ENCODE results near the gene ITPKC.

ITPKC gene

GRCh38 chr19:40716482-40717324 is at the start of gene ITPKC, which contains the start of gene COQ8B:
Gene ITPKC, plus strand, starts transcription at chr19:40717112. Its CDS starts 24 bp downstream, at chr19:40717136.
Gene COQ8B, minus strand, starts transcription at chr19:40716886. Its CDS starts 2,254 bp downstream, at chr19:40714632.
- Histone ChIP-seq H3K36me3 (ENCODE audit: control insufficient read depth, insufficient read depth, low read length) (peaks cover 12% of the 10 kb centered on the region), H3K4me1 (ENCODE audit: control insufficient read depth, insufficient read depth, low read length) (peaks cover 12% of the 10 kb centered on the region)

GRCh38 chr19:40667602-40668001 is 49.3 kb upstream of the ITPKC start:
- Histone ChIP-seq H3K9ac (ENCODE audit: low read depth, low read length) (no peak overlapping the region), H3K27me3 (ENCODE audit: control insufficient read depth, insufficient read depth, low read length) (no peaks in the 10 kb centered on the region), H3K36me3 (ENCODE audit: control insufficient read depth, insufficient read depth, low read length) (peaks cover 57% of the 10 kb centered on the region), H3K27ac (ENCODE audit: low read depth, low read length) (no peak overlapping the region), H3K4me1 (ENCODE audit: control insufficient read depth, insufficient read depth, low read length) (no peaks in the 10 kb centered on the region), H3K4me3 (ENCODE audit: low read depth, low read length) (no peak overlapping the region), H3K9me3 (ENCODE audit: control insufficient read depth, insufficient read depth, low read length) (no peaks in the 10 kb centered on the region)

More at GRCh38 chr19:40716482-40717324, at the start of gene ITPKC, which contains the start of gene COQ8B:
- Histone ChIP-seq H3K9me3 (ENCODE audit: control insufficient read depth, insufficient read depth, low read length) (no peaks in the 10 kb centered on the region), H3K4me3 (ENCODE audit: low read depth, low read length) (peak within 1 kb of the TSS; percentile 96), H3K27me3 (ENCODE audit: control insufficient read depth, insufficient read depth, low read length) (no peaks in the 10 kb centered on the region), H3K27ac (ENCODE audit: low read depth, low read length) (peak within 1 kb of the TSS; percentile 93), H3K9ac (ENCODE audit: low read depth, low read length) (peak within 1 kb of the TSS; percentile 87)

- no peaks in the 10 kb centered on the region for H3K9me3 ChIP-seq (ENCODE audit: control insufficient read depth, insufficient read depth, low read length)
These were observed 47.8 kb upstream of the ITPKC start for GRCh38 chr19:40668991-40669614.

GRCh38 chr19:40671404-40671803 is 45.5 kb upstream of the ITPKC start:
- Histone ChIP-seq H3K4me3 (ENCODE audit: low read depth, low read length) (no peak overlapping the region), H3K27ac (ENCODE audit: low read depth, low read length) (no peak overlapping the region), H3K27me3 (ENCODE audit: control insufficient read depth, insufficient read depth, low read length) (no peaks in the 10 kb centered on the region), H3K9ac (ENCODE audit: low read depth, low read length) (no peak overlapping the region), H3K36me3 (ENCODE audit: control insufficient read depth, insufficient read depth, low read length) (peaks cover 89% of the 10 kb centered on the region), H3K4me1 (ENCODE audit: control insufficient read depth, insufficient read depth, low read length) (no peaks in the 10 kb centered on the region), H3K9me3 (ENCODE audit: control insufficient read depth, insufficient read depth, low read length) (no peaks in the 10 kb centered on the region)

More at GRCh38 chr19:40668991-40669614, 47.8 kb upstream of the ITPKC start:
- Histone ChIP-seq H3K27me3 (ENCODE audit: control insufficient read depth, insufficient read depth, low read length) (no peaks in the 10 kb centered on the region), H3K4me3 (ENCODE audit: low read depth, low read length) (no peak overlapping the region), H3K36me3 (ENCODE audit: control insufficient read depth, insufficient read depth, low read length) (peaks cover 72% of the 10 kb centered on the region), H3K9ac (ENCODE audit: low read depth, low read length) (no peak overlapping the region), H3K4me1 (ENCODE audit: control insufficient read depth, insufficient read depth, low read length) (no peaks in the 10 kb centered on the region), H3K27ac (ENCODE audit: low read depth, low read length) (no peak overlapping the region)

GRCh38 chr19:40672038-40672437 is 44.9 kb upstream of the ITPKC start:
- H3K27ac ChIP-seq (ENCODE audit: low read depth, low read length): no peak overlapping the region
- no peaks in the 10 kb centered on the region for H3K9me3 ChIP-seq (ENCODE audit: control insufficient read depth, insufficient read depth, low read length)
- peaks cover 91% of the 10 kb centered on the region for H3K36me3 ChIP-seq (ENCODE audit: control insufficient read depth, insufficient read depth, low read length)
- H3K9ac ChIP-seq (ENCODE audit: low read depth, low read length): no peak overlapping the region
- no peaks in the 10 kb centered on the region for H3K27me3 ChIP-seq (ENCODE audit: control insufficient read depth, insufficient read depth, low read length)
- H3K4me3 ChIP-seq (ENCODE audit: low read depth, low read length): no peak overlapping the region
- H3K4me1 ChIP-seq (ENCODE audit: control insufficient read depth, insufficient read depth, low read length): no peaks in the 10 kb centered on the region

GRCh38 chr19:40672573-40673299 is 44.2 kb upstream of the ITPKC start:
- Histone ChIP-seq H3K4me1 (ENCODE audit: control insufficient read depth, insufficient read depth, low read length) (no peaks in the 10 kb centered on the region), H3K36me3 (ENCODE audit: control insufficient read depth, insufficient read depth, low read length) (peaks cover 91% of the 10 kb centered on the region), H3K4me3 (ENCODE audit: low read depth, low read length) (no peak overlapping the region), H3K9me3 (ENCODE audit: control insufficient read depth, insufficient read depth, low read length) (no peaks in the 10 kb centered on the region), H3K27me3 (ENCODE audit: control insufficient read depth, insufficient read depth, low read length) (no peaks in the 10 kb centered on the region), H3K27ac (ENCODE audit: low read depth, low read length) (no peak overlapping the region), H3K9ac (ENCODE audit: low read depth, low read length) (no peak overlapping the region)

GRCh38 chr19:40673397-40673796 is 43.5 kb upstream of the ITPKC start:
- no peak overlapping the region for H3K4me3 ChIP-seq (ENCODE audit: low read depth, low read length)
- H3K9me3 ChIP-seq (ENCODE audit: control insufficient read depth, insufficient read depth, low read length): no peaks in the 10 kb centered on the region
- peaks cover 91% of the 10 kb centered on the region for H3K36me3 ChIP-seq (ENCODE audit: control insufficient read depth, insufficient read depth, low read length)
- H3K9ac ChIP-seq (ENCODE audit: low read depth, low read length): no peak overlapping the region
- no peak overlapping the region for H3K27ac ChIP-seq (ENCODE audit: low read depth, low read length)
- H3K27me3 ChIP-seq (ENCODE audit: control insufficient read depth, insufficient read depth, low read length): no peaks in the 10 kb centered on the region
- no peaks in the 10 kb centered on the region for H3K4me1 ChIP-seq (ENCODE audit: control insufficient read depth, insufficient read depth, low read length)

- Histone ChIP-seq H3K4me1 (ENCODE audit: control insufficient read depth, insufficient read depth, low read length) (no peaks in the 10 kb centered on the region), H3K9me3 (ENCODE audit: control insufficient read depth, insufficient read depth, low read length) (no peaks in the 10 kb centered on the region), H3K27ac (ENCODE audit: low read depth, low read length) (no peak overlapping the region), H3K27me3 (ENCODE audit: control insufficient read depth, insufficient read depth, low read length) (no peaks in the 10 kb centered on the region), H3K4me3 (ENCODE audit: low read depth, low read length) (no peak overlapping the region), H3K9ac (ENCODE audit: low read depth, low read length) (no peak overlapping the region), H3K36me3 (ENCODE audit: control insufficient read depth, insufficient read depth, low read length) (peaks cover 86% of the 10 kb centered on the region)
These were observed 42.6 kb upstream of the ITPKC start for GRCh38 chr19:40674291-40674690.

- Histone ChIP-seq H3K4me1 (ENCODE audit: control insufficient read depth, insufficient read depth, low read length) (no peaks in the 10 kb centered on the region), H3K36me3 (ENCODE audit: control insufficient read depth, insufficient read depth, low read length) (peaks cover 73% of the 10 kb centered on the region), H3K9me3 (ENCODE audit: control insufficient read depth, insufficient read depth, low read length) (no peaks in the 10 kb centered on the region), H3K4me3 (ENCODE audit: low read depth, low read length) (no peak overlapping the region), H3K9ac (ENCODE audit: low read depth, low read length) (no peak overlapping the region), H3K27me3 (ENCODE audit: control insufficient read depth, insufficient read depth, low read length) (no peaks in the 10 kb centered on the region), H3K27ac (ENCODE audit: low read depth, low read length) (no peak overlapping the region)
These were observed 39.8 kb upstream of the ITPKC start for GRCh38 chr19:40677156-40677555.

GRCh38 chr19:40681039-40681438 is 35.9 kb upstream of the ITPKC start:
- no peak overlapping the region for H3K4me3 ChIP-seq (ENCODE audit: low read depth, low read length)
- H3K4me1 ChIP-seq (ENCODE audit: control insufficient read depth, insufficient read depth, low read length): no peaks in the 10 kb centered on the region
- peaks cover 67% of the 10 kb centered on the region for H3K36me3 ChIP-seq (ENCODE audit: control insufficient read depth, insufficient read depth, low read length)
- no peak overlapping the region for H3K27ac ChIP-seq (ENCODE audit: low read depth, low read length)
- H3K9me3 ChIP-seq (ENCODE audit: control insufficient read depth, insufficient read depth, low read length): no peaks in the 10 kb centered on the region
- H3K9ac ChIP-seq (ENCODE audit: low read depth, low read length): no peak overlapping the region
- no peaks in the 10 kb centered on the region for H3K27me3 ChIP-seq (ENCODE audit: control insufficient read depth, insufficient read depth, low read length)
